SK-N-SH (cell line): ENCODE measurements around the gene DYNC2H1.

Experiments
- EZH2phosphoT487 ChIP-seq: fragments of 200-600 bp; sonication (generic); IDR thresholded peaks from 2 replicates; pipeline ENCODE4 v1.6.1; 2017; ENCODE audit warnings: low read depth, mixed run types, mild to moderate bottlenecking, antibody characterized with exemption, moderate library complexity, borderline replicate concordance
- RAD21 ChIP-seq: IDR thresholded peaks from 2 replicates; pipeline ENCODE4 v1.6.1; 2012; ENCODE audit warnings: mild to moderate bottlenecking, low read length
- SMC3 ChIP-seq: IDR thresholded peaks from 2 replicates; pipeline ENCODE4 v1.6.1; 2012; ENCODE audit warnings: low read depth, low read length, improper control_type of control experiment
- TEAD4 ChIP-seq: IDR thresholded peaks from 2 replicates; pipeline ENCODE4 v1.4.0; 2012; ENCODE audit warnings: mild to moderate bottlenecking, borderline replicate concordance; ENCODE audit not compliant: insufficient read depth

- no peak for TF ChIP-seq SMC3
- TF ChIP-seq EZH2phosphoT487 = no peak
- no peak for TF ChIP-seq RAD21
- no peak for TF ChIP-seq TEAD4
Observed at GRCh38 chr11:103069367-103069766, 39.9 kb upstream of the DYNC2H1 start.
